Motor neuron (in vitro differentiated cells): Measurements from ENCODE around the gene KRTAP4-5. TPM values are rescaled to one million over a fixed set of nuclear protein-coding genes. Genes with fewer than 3 reads are reported as not detected.

ENCODE experiments used
- total RNA-seq, 8 experiments: library from RNA; unstranded; fragments of 300-600 nt; gene quantifications; 2 replicates each; pipeline versions ENCODE4 v1.2.3 to v1.2.4, GENCODE V29; 2022

The KRTAP4-5 gene
- total RNA-seq, 8 experiments from 2014 or later = not detected

Other genes starting within 250 kb of the KRTAP4-5 start
- 1 to 10 TPM in 1 of 8 experiments, under 1 TPM in 2, not detected in 5; 0.36 to 1.2 (median 0.66) TPM for gene KRT23, start 212.2 kb downstream of the KRTAP4-5 start, total RNA-seq
- under 1 TPM in 1 of 8 experiments, not detected in 7; 0.59 TPM for gene KRT39, start 182.9 kb downstream of the KRTAP4-5 start, total RNA-seq
- gene KRT40, start 165.5 kb downstream of the KRTAP4-5 start, total RNA-seq = under 1 TPM in 1 of 8 experiments, not detected in 7; 0.19 TPM
- gene KRTAP3-3, start 155.7 kb downstream of the KRTAP4-5 start, total RNA-seq = under 1 TPM in 2 of 8 experiments, not detected in 6; 0.33 to 0.47 TPM
- 1 to 10 TPM in 1 of 8 experiments, under 1 TPM in 1, not detected in 6; 0.47 to 1.0 TPM for gene KRTAP3-2, start 149.9 kb downstream of the KRTAP4-5 start, total RNA-seq
- not detected for gene KRTAP3-1, start 140.7 kb downstream of the KRTAP4-5 start, total RNA-seq
- not detected for gene KRTAP1-5, start 122.6 kb downstream of the KRTAP4-5 start, total RNA-seq
- not detected for gene KRTAP1-4, start 119.6 kb downstream of the KRTAP4-5 start, total RNA-seq
- under 1 TPM in 4 of 8 experiments, not detected in 4; 0.25 to 0.56 (median 0.46) TPM for gene KRTAP1-3, start 115.0 kb downstream of the KRTAP4-5 start, total RNA-seq
- gene KRTAP1-1, start 108.4 kb downstream of the KRTAP4-5 start, total RNA-seq = not detected
- under 1 TPM in 1 of 8 experiments, not detected in 7; 0.71 TPM for gene KRTAP2-1, start 102.5 kb downstream of the KRTAP4-5 start, total RNA-seq
- not detected for gene KRTAP2-2, start 94.6 kb downstream of the KRTAP4-5 start, total RNA-seq
- gene KRTAP2-3, start 89.7 kb downstream of the KRTAP4-5 start, total RNA-seq = under 1 TPM in 1 of 8 experiments, not detected in 7; 0.33 TPM
- gene KRTAP2-4, start 83.9 kb downstream of the KRTAP4-5 start, total RNA-seq = not detected
- under 1 TPM in 1 of 8 experiments, not detected in 7; 0.52 TPM for gene KRTAP4-7, start 65.7 kb downstream of the KRTAP4-5 start, total RNA-seq
- under 1 TPM in 2 of 8 experiments, not detected in 6; 0.25 to 0.33 TPM for gene KRTAP4-8, start 51.7 kb downstream of the KRTAP4-5 start, total RNA-seq
- gene KRTAP4-16, start 47.6 kb downstream of the KRTAP4-5 start, total RNA-seq = under 1 TPM in 1 of 8 experiments, not detected in 7; 0.47 TPM
- under 1 TPM in 3 of 8 experiments, not detected in 5; 0.33 to 0.41 (median 0.38) TPM for gene KRTAP4-9, start 44.4 kb downstream of the KRTAP4-5 start, total RNA-seq
- gene KRTAP4-11, start 31.5 kb downstream of the KRTAP4-5 start, total RNA-seq = under 1 TPM in 2 of 8 experiments, not detected in 6; 0.18 to 0.38 TPM
- gene KRTAP4-12, start 25.6 kb downstream of the KRTAP4-5 start, total RNA-seq = under 1 TPM in 2 of 8 experiments, not detected in 6; 0.38 to 0.41 TPM
- gene KRTAP4-6, start 9.3 kb downstream of the KRTAP4-5 start, total RNA-seq = under 1 TPM in 2 of 8 experiments, not detected in 6; 0.17 to 0.47 TPM
- gene KRTAP4-4, start 10.9 kb upstream of the KRTAP4-5 start, total RNA-seq = under 1 TPM in 1 of 8 experiments, not detected in 7; 0.18 TPM
- not detected for gene KRTAP4-3, start 18.4 kb upstream of the KRTAP4-5 start, total RNA-seq
- not detected for gene KRTAP4-2, start 28.4 kb upstream of the KRTAP4-5 start, total RNA-seq
- gene KRTAP4-1, start 35.1 kb upstream of the KRTAP4-5 start, total RNA-seq = not detected
- not detected for gene KRTAP9-1, start 40.1 kb upstream of the KRTAP4-5 start, total RNA-seq
- gene KRTAP9-2, start 76.8 kb upstream of the KRTAP4-5 start, total RNA-seq = under 1 TPM in 1 of 8 experiments, not detected in 7; 0.85 TPM
- under 1 TPM in 1 of 8 experiments, not detected in 7; 0.21 TPM for gene KRTAP9-3, start 82.6 kb upstream of the KRTAP4-5 start, total RNA-seq
- gene KRTAP9-8, start 88.2 kb upstream of the KRTAP4-5 start, total RNA-seq = not detected
- gene KRTAP9-4, start 99.9 kb upstream of the KRTAP4-5 start, total RNA-seq = not detected
- under 1 TPM in 1 of 8 experiments, not detected in 7; 0.28 TPM for gene KRTAP9-9, start 105.6 kb upstream of the KRTAP4-5 start, total RNA-seq
- gene KRTAP9-6, start 115.6 kb upstream of the KRTAP4-5 start, total RNA-seq = not detected
- gene KRTAP9-7, start 125.9 kb upstream of the KRTAP4-5 start, total RNA-seq = under 1 TPM in 1 of 8 experiments, not detected in 7; 0.45 TPM
- under 1 TPM in 1 of 8 experiments, not detected in 7; 0.57 TPM for gene KRTAP29-1, start 153.0 kb upstream of the KRTAP4-5 start, total RNA-seq
- gene KRTAP16-1, start 159.5 kb upstream of the KRTAP4-5 start, total RNA-seq = under 1 TPM in 4 of 8 experiments, not detected in 4; 0.17 to 1.00 (median 0.27) TPM
- under 1 TPM in 1 of 8 experiments, not detected in 7; 0.57 TPM for gene KRTAP17-1, start 165.9 kb upstream of the KRTAP4-5 start, total RNA-seq
- not detected for gene KRT33A, start 201.0 kb upstream of the KRTAP4-5 start, total RNA-seq
- gene KRT33B, start 220.0 kb upstream of the KRTAP4-5 start, total RNA-seq = under 1 TPM in 1 of 8 experiments, not detected in 7; 0.13 TPM
- under 1 TPM in 2 of 8 experiments, not detected in 6; 0.14 TPM for gene KRT34, start 232.5 kb upstream of the KRTAP4-5 start, total RNA-seq
- gene KRT31, start 247.8 kb upstream of the KRTAP4-5 start, total RNA-seq = under 1 TPM in 2 of 8 experiments, not detected in 6; 0.32 to 0.38 TPM